HEK293 (cell line): ENCODE measurements around the gene SORCS3.

ENCODE experiments used
- CTCF ChIA-PET: fragments of 350-600 bp; formaldehyde crosslinking; extraction: SDS; loops from one replicate; lab custom pipeline; 2021; ENCODE audit warnings: antibody characterized with exemption; lab: Yijun Ruan, JAX
- POLR2A ChIA-PET: fragments of 300-600 bp; formaldehyde crosslinking; extraction: SDS; loops from one replicate; lab custom pipeline; 2020; ENCODE audit warnings: antibody characterized with exemption, inconsistent platforms; lab: Yijun Ruan, JAX
- H3K27ac ChIP-seq: fragments of 200-500 bp; sonication (Bioruptor generic); 2 replicates; pipeline ENCODE4 v1.5.1; 2014; ENCODE audit warnings: low read depth, low read length, control low read depth, inconsistent platforms; ENCODE audit errors: extremely low read depth
- H3K36me3 ChIP-seq, 2 experiments: fragments of 200-500 bp in 1 of 2; sonication (Bioruptor generic) in 1 of 2; 1 replicate in 1 of 2; 2 replicates in 1 of 2; pipeline ENCODE4 v1.5.1; 2014 to 2017; ENCODE audit warnings: inconsistent platforms in 2 of 2, low read length in 2 of 2; ENCODE audit not compliant: control insufficient read depth in 2 of 2, insufficient read depth in 1 of 2
- H3K4me1 ChIP-seq: fragments of 200-500 bp; sonication (Bioruptor generic); 2 replicates; pipeline ENCODE4 v1.5.1; 2014; ENCODE audit warnings: mild to moderate bottlenecking, low read length, inconsistent platforms; ENCODE audit not compliant: control insufficient read depth, insufficient read depth
- H3K4me3 ChIP-seq: 2 replicates; pipeline ENCODE4 v1.5.1; 2011; ENCODE audit warnings: low read depth, mild to moderate bottlenecking, control low read depth, low read length, moderate library complexity
- H3K9me3 ChIP-seq: fragments of 200-500 bp; sonication (Bioruptor generic); 2 replicates; pipeline ENCODE4 v1.5.1; 2014; ENCODE audit warnings: low read depth, low read length, inconsistent platforms; ENCODE audit not compliant: control insufficient read depth, insufficient read depth
- GLIS2 ChIP-seq: fragments of 450-650 bp; formaldehyde crosslinking; IDR thresholded peaks from 2 replicates; pipeline ENCODE4 v1.5.1; 2016; ENCODE audit warnings: missing biosample characterization, missing genetic modification characterization
- KLF9 ChIP-seq: fragments of 450-650 bp; formaldehyde crosslinking; IDR thresholded peaks from 2 replicates; pipeline ENCODE4 v1.5.1; 2016; ENCODE audit warnings: missing biosample characterization, missing genetic modification characterization, low read depth
- SCRT2 ChIP-seq: fragments of 450-650 bp; formaldehyde crosslinking; IDR thresholded peaks from 2 replicates; pipeline ENCODE4 v1.5.1; 2016; ENCODE audit warnings: missing biosample characterization, missing genetic modification characterization
- SP2 ChIP-seq: fragments of 450-650 bp; formaldehyde crosslinking; IDR thresholded peaks from 2 replicates; pipeline ENCODE4 v1.5.1; 2016; ENCODE audit warnings: missing biosample characterization, missing genetic modification characterization
- SP3 ChIP-seq: fragments of 450-650 bp; formaldehyde crosslinking; IDR thresholded peaks from 2 replicates; pipeline ENCODE4 v1.5.1; 2016; ENCODE audit warnings: missing biosample characterization, missing genetic modification characterization
- ZNF133 ChIP-seq: fragments of 450-650 bp; formaldehyde crosslinking; IDR thresholded peaks from 2 replicates; pipeline ENCODE4 v1.5.1; 2016; ENCODE audit warnings: missing biosample characterization, missing genetic modification characterization
- ZNF16 ChIP-seq: fragments of 450-650 bp; formaldehyde crosslinking; IDR thresholded peaks from 2 replicates; pipeline ENCODE4 v1.5.1; 2016; ENCODE audit warnings: low read depth, missing biosample characterization, missing genetic modification characterization
- ZNF366 ChIP-seq: fragments of 450-650 bp; formaldehyde crosslinking; conservative IDR thresholded peaks from 2 replicates; pipeline ENCODE4 v1.5.1; 2016; ENCODE audit warnings: missing biosample characterization, missing genetic modification characterization
- ZNF37A ChIP-seq: fragments of 450-650 bp; IDR thresholded peaks from 2 replicates; pipeline ENCODE4 v1.5.1; 2018; ENCODE audit warnings: missing biosample characterization, missing genetic modification characterization
- ZNF473 ChIP-seq: fragments of 450-650 bp; formaldehyde crosslinking; IDR thresholded peaks from 2 replicates; pipeline ENCODE4 v1.5.1; 2017; ENCODE audit warnings: missing biosample characterization, missing genetic modification characterization
- ZNF600 ChIP-seq: fragments of 450-650 bp; formaldehyde crosslinking; IDR thresholded peaks from 2 replicates; pipeline ENCODE4 v1.5.1; 2016; ENCODE audit warnings: missing biosample characterization, missing genetic modification characterization
- ZNF624 ChIP-seq: fragments of 450-650 bp; formaldehyde crosslinking; IDR thresholded peaks from 2 replicates; pipeline ENCODE4 v1.5.1; 2017; ENCODE audit warnings: missing biosample characterization, missing genetic modification characterization
- ZNF660 ChIP-seq: fragments of 450-650 bp; IDR thresholded peaks from 2 replicates; pipeline ENCODE4 v1.5.1; 2018; ENCODE audit warnings: missing biosample characterization, mild to moderate bottlenecking, missing genetic modification characterization
- ZNF792 ChIP-seq: fragments of 450-650 bp; formaldehyde crosslinking; IDR thresholded peaks from 2 replicates; pipeline ENCODE4 v1.5.1; 2016; ENCODE audit warnings: missing biosample characterization, missing genetic modification characterization
- ZNF843 ChIP-seq: fragments of 450-650 bp; formaldehyde crosslinking; IDR thresholded peaks from 2 replicates; pipeline ENCODE4 v1.5.1; 2016; ENCODE audit warnings: missing biosample characterization, missing genetic modification characterization
- ZXDB ChIP-seq: fragments of 450-650 bp; formaldehyde crosslinking; IDR thresholded peaks from 2 replicates; pipeline ENCODE4 v1.5.1; 2016; ENCODE audit warnings: missing biosample characterization, missing genetic modification characterization
- TF ChIP-seq, protein P1 (sequence below): fragments of 450-650 bp; formaldehyde crosslinking; IDR thresholded peaks from 2 replicates; pipeline ENCODE4 v1.5.1; 2017; ENCODE audit warnings: missing biosample characterization, missing genetic modification characterization
- TF ChIP-seq, protein P2 (sequence below): fragments of 450-650 bp; formaldehyde crosslinking; IDR thresholded peaks from 2 replicates; pipeline ENCODE4 v1.5.1; 2017; ENCODE audit warnings: missing biosample characterization, missing genetic modification characterization
- TF ChIP-seq, protein P3 (sequence below): sonication (generic); formaldehyde crosslinking; IDR thresholded peaks from 2 replicates; pipeline ENCODE4 v1.8.1; 2022; ENCODE audit warnings: mild to moderate bottlenecking, moderate library complexity, missing genetic modification reagents
- TF ChIP-seq, protein P4 (sequence below): IDR thresholded peaks from 2 replicates; pipeline ENCODE4 v1.6.1; 2011; ENCODE audit warnings: mild to moderate bottlenecking, low read depth, low read length, borderline replicate concordance
- TF ChIP-seq, protein P5 (sequence below): fragments of 450-650 bp; formaldehyde crosslinking; IDR thresholded peaks from 2 replicates; pipeline ENCODE4 v1.5.1; 2016; ENCODE audit warnings: missing biosample characterization, missing genetic modification characterization
- TF ChIP-seq, protein P6 (sequence below): fragments of 450-650 bp; formaldehyde crosslinking; optimal IDR thresholded peaks from 2 replicates; pipeline ENCODE3; 2016; ENCODE audit warnings: missing biosample characterization, mild to moderate bottlenecking, missing genetic modification characterization
- TF ChIP-seq, protein P7 (sequence below): fragments of 450-650 bp; IDR thresholded peaks from 2 replicates; pipeline ENCODE4 v1.5.1; 2018; ENCODE audit warnings: missing biosample characterization, mild to moderate bottlenecking, missing genetic modification characterization
- TF ChIP-seq, protein P8 (sequence below): fragments of 450-650 bp; formaldehyde crosslinking; IDR thresholded peaks from 2 replicates; pipeline ENCODE4 v1.5.1; 2016; ENCODE audit warnings: missing biosample characterization, missing genetic modification characterization

The SORCS3 gene

DNA sequence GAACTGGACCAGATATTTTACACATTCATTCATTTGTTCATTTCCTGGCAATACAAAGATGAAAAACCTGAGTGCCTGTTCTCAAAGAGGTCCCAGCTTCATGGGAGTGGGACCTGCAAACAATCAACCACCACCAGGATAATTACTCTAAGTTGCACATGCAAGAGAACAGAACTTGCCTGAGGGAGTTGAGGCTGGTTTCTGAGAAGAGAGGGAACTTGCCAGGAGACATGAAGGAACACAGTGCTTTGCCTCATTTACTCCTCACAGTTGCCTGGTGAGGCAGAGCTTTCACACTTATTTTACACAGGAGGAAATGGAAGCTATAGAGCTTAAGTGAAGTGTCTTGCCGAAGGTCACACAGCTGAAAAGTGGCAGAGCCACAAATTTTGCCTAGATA is 170.1 kb downstream of the SORCS3 start:
- no peaks in the 10 kb centered on the region for H3K9me3 ChIP-seq
- TF ChIP-seq ZNF624 (tag by site-specific recombination) (no peak), ZNF16 (tag by site-specific recombination) (no peak), ZNF792 (tag by site-specific recombination) (no peak), ZNF37A (no peak), SP3 (tag by site-specific recombination) (no peak), ZNF660 (no peak)
- TF ChIP-seq, protein P1, sequence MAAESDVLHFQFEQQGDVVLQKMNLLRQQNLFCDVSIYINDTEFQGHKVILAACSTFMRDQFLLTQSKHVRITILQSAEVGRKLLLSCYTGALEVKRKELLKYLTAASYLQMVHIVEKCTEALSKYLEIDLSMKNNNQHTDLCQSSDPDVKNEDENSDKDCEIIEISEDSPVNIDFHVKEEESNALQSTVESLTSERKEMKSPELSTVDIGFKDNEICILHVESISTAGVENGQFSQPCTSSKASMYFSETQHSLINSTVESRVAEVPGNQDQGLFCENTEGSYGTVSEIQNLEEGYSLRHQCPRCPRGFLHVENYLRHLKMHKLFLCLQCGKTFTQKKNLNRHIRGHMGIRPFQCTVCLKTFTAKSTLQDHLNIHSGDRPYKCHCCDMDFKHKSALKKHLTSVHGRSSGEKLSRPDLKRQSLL (tag by site-specific recombination) = no peak
- TF ChIP-seq, protein P2, sequence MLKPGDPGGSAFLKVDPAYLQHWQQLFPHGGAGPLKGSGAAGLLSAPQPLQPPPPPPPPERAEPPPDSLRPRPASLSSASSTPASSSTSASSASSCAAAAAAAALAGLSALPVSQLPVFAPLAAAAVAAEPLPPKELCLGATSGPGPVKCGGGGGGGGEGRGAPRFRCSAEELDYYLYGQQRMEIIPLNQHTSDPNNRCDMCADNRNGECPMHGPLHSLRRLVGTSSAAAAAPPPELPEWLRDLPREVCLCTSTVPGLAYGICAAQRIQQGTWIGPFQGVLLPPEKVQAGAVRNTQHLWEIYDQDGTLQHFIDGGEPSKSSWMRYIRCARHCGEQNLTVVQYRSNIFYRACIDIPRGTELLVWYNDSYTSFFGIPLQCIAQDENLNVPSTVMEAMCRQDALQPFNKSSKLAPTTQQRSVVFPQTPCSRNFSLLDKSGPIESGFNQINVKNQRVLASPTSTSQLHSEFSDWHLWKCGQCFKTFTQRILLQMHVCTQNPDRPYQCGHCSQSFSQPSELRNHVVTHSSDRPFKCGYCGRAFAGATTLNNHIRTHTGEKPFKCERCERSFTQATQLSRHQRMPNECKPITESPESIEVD (tag by site-specific recombination) = no peak
- TF ChIP-seq, protein P3, sequence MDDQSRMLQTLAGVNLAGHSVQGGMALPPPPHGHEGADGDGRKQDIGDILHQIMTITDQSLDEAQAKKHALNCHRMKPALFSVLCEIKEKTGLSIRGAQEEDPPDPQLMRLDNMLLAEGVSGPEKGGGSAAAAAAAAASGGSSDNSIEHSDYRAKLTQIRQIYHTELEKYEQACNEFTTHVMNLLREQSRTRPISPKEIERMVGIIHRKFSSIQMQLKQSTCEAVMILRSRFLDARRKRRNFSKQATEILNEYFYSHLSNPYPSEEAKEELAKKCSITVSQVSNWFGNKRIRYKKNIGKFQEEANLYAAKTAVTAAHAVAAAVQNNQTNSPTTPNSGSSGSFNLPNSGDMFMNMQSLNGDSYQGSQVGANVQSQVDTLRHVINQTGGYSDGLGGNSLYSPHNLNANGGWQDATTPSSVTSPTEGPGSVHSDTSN = no peak
- CTCF ChIA-PET = no interaction called here
- no peak overlapping the region for H3K27ac ChIP-seq
- H3K4me3 ChIP-seq = no peak overlapping the region
- H3K36me3 ChIP-seq = no peaks in the 10 kb centered on the region
- POLR2A ChIA-PET = no interaction called here
- H3K4me1 ChIP-seq = no peaks in the 10 kb centered on the region

DNA sequence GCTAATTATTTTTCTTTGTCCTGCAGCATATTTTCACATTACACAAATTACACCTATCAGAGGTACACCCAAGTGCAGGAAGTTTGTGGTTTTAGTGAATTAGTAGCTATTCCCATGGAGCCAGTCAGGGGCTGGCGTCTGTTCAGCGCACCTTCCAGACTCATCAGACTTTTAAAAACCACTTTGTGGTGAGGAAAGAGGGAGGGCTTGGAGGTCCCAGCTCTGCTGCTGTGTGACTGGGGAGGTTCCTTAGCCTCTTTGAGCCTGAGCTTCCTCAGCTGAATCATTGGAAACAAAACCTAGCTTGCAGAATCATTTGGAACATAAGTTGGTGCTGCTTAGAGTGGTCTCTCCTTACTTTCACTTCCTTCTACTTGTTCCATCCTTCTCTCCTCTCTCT is 175.4 kb downstream of the SORCS3 start:
- H3K4me3 ChIP-seq = no peak overlapping the region
- CTCF ChIA-PET = interaction anchor here (0.5 kb wide), 1 partner anchor 178 kb away, joined by 3 read pairs; no protein-coding TSS in a partner anchor
- H3K4me1 ChIP-seq = no peaks in the 10 kb centered on the region
- H3K27ac ChIP-seq = no peak overlapping the region
- POLR2A ChIA-PET = no interaction called here
- no peaks in the 10 kb centered on the region for H3K36me3 ChIP-seq
- no peaks in the 10 kb centered on the region for H3K9me3 ChIP-seq
- no peak for TF ChIP-seq SP2 (tag by site-specific recombination)
- TF ChIP-seq ZNF133 (tag by site-specific recombination) = no peak
- TF ChIP-seq ZNF600 (tag by site-specific recombination) = no peak
- no peak for TF ChIP-seq KLF9 (tag by site-specific recombination)
- no peak for TF ChIP-seq ZNF473 (tag by site-specific recombination)
- no peak for TF ChIP-seq ZNF366 (tag by site-specific recombination)
- TF ChIP-seq, protein P4, sequence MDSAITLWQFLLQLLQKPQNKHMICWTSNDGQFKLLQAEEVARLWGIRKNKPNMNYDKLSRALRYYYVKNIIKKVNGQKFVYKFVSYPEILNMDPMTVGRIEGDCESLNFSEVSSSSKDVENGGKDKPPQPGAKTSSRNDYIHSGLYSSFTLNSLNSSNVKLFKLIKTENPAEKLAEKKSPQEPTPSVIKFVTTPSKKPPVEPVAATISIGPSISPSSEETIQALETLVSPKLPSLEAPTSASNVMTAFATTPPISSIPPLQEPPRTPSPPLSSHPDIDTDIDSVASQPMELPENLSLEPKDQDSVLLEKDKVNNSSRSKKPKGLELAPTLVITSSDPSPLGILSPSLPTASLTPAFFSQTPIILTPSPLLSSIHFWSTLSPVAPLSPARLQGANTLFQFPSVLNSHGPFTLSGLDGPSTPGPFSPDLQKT = no peak
- TF ChIP-seq, protein P5, sequence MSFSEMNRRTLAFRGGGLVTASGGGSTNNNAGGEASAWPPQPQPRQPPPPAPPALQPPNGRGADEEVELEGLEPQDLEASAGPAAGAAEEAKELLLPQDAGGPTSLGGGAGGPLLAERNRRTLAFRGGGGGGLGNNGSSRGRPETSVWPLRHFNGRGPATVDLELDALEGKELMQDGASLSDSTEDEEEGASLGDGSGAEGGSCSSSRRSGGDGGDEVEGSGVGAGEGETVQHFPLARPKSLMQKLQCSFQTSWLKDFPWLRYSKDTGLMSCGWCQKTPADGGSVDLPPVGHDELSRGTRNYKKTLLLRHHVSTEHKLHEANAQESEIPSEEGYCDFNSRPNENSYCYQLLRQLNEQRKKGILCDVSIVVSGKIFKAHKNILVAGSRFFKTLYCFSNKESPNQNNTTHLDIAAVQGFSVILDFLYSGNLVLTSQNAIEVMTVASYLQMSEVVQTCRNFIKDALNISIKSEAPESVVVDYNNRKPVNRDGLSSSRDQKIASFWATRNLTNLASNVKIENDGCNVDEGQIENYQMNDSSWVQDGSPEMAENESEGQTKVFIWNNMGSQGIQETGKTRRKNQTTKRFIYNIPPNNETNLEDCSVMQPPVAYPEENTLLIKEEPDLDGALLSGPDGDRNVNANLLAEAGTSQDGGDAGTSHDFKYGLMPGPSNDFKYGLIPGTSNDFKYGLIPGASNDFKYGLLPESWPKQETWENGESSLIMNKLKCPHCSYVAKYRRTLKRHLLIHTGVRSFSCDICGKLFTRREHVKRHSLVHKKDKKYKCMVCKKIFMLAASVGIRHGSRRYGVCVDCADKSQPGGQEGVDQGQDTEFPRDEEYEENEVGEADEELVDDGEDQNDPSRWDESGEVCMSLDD = no peak
- TF ChIP-seq, protein P6, sequence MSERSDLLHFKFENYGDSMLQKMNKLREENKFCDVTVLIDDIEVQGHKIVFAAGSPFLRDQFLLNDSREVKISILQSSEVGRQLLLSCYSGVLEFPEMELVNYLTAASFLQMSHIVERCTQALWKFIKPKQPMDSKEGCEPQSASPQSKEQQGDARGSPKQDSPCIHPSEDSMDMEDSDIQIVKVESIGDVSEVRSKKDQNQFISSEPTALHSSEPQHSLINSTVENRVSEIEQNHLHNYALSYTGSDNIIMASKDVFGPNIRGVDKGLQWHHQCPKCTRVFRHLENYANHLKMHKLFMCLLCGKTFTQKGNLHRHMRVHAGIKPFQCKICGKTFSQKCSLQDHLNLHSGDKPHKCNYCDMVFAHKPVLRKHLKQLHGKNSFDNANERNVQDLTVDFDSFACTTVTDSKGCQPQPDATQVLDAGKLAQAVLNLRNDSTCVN = no peak
- TF ChIP-seq ZNF843 (tag by site-specific recombination) = no peak
- no peak for TF ChIP-seq GLIS2 (tag by site-specific recombination)
- TF ChIP-seq, protein P7, sequence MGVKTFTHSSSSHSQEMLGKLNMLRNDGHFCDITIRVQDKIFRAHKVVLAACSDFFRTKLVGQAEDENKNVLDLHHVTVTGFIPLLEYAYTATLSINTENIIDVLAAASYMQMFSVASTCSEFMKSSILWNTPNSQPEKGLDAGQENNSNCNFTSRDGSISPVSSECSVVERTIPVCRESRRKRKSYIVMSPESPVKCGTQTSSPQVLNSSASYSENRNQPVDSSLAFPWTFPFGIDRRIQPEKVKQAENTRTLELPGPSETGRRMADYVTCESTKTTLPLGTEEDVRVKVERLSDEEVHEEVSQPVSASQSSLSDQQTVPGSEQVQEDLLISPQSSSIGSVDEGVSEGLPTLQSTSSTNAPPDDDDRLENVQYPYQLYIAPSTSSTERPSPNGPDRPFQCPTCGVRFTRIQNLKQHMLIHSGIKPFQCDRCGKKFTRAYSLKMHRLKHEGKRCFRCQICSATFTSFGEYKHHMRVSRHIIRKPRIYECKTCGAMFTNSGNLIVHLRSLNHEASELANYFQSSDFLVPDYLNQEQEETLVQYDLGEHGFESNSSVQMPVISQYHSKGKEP (tag by site-specific recombination) = no peak
- TF ChIP-seq SCRT2 = no peak
- TF ChIP-seq ZXDB (tag by site-specific recombination) = no peak
- TF ChIP-seq, protein P8, sequence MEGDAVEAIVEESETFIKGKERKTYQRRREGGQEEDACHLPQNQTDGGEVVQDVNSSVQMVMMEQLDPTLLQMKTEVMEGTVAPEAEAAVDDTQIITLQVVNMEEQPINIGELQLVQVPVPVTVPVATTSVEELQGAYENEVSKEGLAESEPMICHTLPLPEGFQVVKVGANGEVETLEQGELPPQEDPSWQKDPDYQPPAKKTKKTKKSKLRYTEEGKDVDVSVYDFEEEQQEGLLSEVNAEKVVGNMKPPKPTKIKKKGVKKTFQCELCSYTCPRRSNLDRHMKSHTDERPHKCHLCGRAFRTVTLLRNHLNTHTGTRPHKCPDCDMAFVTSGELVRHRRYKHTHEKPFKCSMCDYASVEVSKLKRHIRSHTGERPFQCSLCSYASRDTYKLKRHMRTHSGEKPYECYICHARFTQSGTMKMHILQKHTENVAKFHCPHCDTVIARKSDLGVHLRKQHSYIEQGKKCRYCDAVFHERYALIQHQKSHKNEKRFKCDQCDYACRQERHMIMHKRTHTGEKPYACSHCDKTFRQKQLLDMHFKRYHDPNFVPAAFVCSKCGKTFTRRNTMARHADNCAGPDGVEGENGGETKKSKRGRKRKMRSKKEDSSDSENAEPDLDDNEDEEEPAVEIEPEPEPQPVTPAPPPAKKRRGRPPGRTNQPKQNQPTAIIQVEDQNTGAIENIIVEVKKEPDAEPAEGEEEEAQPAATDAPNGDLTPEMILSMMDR (tag by site-specific recombination) = no peak
- TF ChIP-seq, all 188 proteins: peak for 0
